Activated T-cell treated with anti-CD3 and anti-CD28 coated beads for 24 hours (primary cell): ENCODE measurements around the gene TMC2.
A peak's percentile ranks its signal among the peaks of the same experiment; 100 is the strongest.
"Not testable (repeated sequence)": the region's sequence is repeated elsewhere in the genome, so short reads cannot be mapped to it uniquely, and the experiment has no call there.

Source experiments
- DNase-seq: peaks from one replicate; pipeline ENCODE4 v3.0.0-alpha.2; 2020; ENCODE audit warnings: low read depth

TMC2 gene

DNA sequence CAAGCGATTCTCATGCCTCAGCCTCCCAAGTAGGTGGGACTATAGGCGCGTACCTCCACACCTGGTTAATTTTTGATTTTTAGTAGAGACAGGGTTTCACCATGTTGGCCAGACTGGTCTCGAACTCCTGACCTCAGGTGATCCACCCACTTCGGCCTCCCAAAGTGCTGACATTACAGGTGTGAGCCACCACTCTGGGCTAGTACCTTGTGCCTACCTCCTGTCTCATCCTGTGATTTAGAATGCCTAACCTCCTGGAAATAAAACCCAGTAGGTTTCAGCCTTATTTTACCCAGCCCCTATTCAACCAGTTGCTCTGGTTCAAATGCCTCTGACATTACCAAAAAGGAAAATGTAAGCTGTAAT is 10.2 kb upstream of the TMC2 start:
- not testable (repeated sequence) for DNase-seq

GRCh38 chr20:2527762-2528161 is 8.6 kb upstream of the TMC2 start:
- no peak for DNase-seq

DNA sequence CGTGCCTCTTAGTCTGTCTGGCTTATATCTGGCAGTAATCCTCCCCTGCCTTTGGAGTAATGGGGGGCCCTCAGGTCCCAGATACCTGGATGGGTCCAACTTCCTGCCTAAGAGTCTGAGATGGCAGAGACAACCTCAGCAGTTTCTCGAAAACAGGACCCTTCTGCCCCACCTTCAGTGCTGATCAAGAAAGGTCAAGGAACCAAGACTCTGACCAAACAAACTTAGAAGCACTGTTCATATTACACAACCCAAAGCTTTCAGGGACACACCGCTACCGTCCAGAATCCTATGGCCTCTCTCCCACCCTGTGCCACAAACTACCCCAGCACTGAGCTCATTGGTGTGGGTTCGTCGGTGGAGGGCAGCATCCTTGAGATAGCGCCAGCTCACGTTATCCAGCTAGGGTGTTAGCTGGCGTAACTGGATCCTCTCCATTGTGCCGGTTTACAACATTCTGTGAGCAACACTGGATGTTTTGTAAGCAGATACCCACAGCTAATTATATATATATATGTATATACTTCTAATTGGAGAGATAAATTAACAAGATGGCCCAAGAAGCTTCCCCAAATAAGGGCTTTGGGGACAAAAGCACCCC is 7.6 kb upstream of the TMC2 start:
- DNase-seq = no peak

DNA sequence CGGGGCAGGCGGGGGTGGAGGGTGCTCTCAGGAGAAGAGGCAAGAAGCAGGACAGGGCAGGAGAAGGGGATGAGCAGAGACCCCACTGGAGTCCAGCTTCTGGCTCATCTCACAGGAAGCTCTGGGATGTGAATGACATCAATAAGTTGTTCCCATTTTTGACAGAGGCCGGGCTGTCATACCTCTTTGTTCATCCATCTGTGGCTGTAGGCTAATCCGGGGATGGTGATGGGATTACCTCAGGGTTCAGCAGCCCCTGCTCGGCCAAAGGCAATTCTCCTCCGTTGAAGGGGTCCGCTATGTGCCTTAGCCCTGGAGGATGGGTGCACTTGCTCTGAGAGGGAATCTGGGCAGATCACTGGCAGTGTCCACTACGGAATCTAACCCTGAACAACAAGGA is 3.3 kb upstream of the TMC2 start:
- DNase-seq = no peak

- no peak for DNase-seq
These were observed 438 bp upstream of the TMC2 start for GRCh38 chr20:2535711-2536559.

DNA sequence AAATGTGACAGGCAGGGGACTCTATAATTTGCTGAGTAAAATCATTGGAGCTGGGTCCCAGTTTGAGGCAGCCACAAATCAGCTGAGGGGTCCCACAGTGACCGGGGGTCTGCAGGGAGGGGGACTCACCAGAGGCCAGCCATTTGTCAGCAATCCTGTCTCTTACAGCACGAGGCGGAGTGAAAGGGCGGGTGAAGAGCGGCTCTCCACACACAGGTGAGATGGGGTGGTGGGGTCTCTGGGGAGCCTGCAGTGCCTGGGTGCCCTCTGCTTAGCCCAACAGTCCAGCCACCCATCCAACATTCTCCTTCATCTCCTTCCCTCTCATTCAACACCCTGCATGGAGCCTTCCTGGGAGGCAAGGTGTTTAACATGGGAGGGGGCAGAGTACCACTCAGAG is 728 bp downstream of the TMC2 start:
- DNase-seq = no peak

DNA sequence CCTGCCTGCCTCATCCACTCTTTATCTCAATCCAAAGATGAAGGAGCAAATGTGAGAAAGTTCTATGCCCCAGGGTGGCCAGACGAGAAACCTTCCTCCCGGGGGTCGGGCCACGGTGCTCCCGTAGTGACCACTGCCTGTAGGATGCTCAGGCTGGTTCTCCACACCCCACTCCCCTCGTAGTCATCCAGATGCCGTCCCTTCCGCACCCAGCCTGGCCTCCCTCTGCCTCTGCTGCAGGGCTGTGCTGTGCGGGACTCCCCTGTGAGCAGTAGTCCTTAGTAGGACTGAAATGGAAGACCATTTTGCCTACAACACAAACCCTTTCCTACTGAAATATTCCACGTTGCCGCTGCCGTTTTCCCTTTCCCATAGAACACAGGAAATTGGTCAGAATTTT is 2.0 kb downstream of the TMC2 start:
- DNase-seq = no peak

- no peak for DNase-seq
These were observed 2.8 kb downstream of the TMC2 start for GRCh38 chr20:2538931-2539720.

GRCh38 chr20:2541940-2542339 is 5.6 kb downstream of the TMC2 start:
- no peak for DNase-seq

DNA sequence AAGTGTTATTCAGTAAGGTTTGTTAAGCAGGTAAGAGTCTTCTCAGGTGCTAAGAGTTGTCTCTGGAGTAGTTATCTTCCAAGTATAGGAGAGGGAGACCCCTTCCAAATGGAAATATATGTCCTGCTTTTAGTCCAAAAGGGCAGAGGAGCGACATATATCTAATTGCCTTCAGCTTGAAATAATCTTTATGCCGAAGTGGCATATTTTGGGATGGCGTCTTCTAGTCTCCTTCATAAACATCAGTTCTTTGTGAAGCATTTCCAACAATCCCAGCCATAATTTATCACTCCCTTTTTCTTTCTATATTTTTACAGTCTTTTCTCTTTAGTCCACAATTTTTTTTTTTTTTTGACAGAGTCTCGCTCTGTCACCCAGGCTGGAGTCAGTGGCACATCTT is 6.0 kb downstream of the TMC2 start:
- no peak for DNase-seq

DNA sequence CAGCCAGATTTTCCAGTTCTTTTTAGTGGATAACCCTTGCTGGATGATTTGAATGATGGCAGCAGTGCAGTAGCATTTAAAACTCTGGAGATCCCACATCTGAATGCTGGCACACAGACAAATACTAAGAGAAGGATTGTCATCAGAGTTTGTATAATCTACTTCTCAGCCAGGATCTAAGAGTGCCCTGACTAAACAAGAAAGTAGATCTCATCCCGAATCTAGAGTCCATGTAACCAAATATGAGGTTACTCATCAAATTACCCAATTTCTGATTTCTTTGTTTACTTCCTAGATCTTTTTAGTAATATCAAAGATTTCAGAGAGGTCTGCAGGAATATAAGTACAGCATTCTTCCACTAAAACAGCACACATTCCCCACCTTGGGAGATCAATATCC is 7.8 kb downstream of the TMC2 start:
- no peak for DNase-seq

DNA sequence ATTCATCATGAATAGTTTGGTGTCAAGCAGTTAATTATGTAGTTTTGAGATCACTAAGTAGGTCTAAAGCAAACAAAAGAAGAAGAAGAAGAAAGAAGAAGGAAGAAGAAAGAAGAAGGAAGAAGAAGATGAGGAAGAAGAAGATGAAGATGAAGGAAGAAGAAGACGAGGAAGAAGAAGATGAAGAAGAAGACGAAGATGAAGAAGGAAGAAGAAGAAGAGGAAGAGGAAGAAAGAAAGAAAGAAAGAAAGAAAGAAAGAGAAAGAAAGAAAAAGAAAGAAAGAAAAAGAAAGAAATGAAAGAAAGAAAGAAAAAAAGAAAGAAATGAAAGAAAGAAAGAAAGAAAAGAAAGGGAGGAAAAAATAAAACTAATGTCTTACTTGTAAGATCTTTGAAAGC is 9.2 kb downstream of the TMC2 start:
- DNase-seq = no peak

- DNase-seq = no peak
These were observed 21.7 kb downstream of the TMC2 start for GRCh38 chr20:2557873-2558580.

DNA sequence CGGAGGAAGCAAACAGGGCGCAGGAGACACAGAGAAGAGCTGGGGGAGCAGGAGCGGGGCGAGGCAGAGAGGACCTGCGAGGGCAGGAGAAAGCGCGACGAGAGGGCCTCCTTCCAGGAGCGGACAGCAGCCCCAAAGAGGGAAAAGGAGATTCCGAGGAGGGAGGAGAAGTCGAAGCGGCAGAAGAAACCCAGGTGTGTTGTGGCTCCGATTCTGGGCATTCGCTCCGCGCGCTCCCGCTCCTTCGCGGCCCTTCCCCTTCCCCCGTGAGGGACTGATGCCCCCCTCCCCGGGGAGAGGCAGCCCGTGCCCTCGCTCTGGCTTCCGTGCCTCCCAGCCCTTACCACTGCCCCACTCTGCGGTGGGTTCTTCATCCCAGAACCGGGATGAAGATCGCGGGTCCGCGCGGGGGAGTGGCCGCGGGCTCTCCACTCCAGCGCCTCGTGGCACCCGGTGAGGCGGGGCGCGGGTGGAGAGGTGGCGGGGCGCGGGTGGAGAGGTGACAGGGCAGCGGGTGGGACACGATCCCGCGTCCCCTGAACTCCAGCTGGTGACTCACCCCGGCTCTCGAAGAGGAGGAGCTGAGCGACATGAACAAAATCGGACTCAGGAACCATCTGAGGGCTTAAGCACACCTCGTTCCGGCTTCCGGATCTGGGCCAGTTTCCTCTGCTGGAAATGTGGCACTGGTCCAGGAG is 22.4 kb downstream of the TMC2 start:
- peak; percentile 0 for DNase-seq

DNA sequence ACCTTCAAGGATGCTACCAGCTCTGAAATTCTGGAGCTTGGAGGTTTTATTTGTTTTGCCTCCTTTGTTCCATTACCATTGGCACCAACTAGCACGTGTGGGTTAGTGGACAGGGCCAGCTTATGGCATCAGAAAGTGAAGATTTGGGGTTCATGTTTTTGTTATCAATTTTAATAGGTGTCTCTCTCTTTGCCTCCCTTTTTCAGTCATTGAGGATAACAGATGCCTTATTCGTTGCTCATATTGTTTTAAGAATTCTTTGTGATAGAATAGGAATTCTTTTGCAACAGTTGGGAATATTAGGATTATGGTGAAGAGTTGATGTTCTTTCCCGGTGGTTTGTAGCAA is 22.9 kb downstream of the TMC2 start:
- no peak for DNase-seq

GRCh38 chr20:2559651-2560050 is 23.3 kb downstream of the TMC2 start:
- DNase-seq = no peak

DNA sequence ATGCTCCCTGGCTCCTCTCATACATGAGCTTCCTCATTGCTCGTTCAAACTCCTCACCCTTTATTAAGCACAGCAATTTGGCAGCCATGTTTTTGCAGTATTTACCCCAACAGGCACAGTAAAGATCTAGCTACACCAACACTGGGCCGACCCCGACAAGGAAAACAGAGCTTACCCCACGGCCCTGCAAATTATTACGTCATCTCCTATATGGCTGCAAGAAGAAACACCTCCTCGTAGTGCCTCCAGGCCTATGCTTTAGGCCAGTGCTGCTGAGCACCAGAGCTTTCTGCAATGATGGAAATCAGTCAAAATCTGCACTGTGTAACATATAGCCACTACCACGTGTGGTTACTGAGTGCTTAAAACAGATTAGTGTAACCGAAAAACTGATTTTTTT is 26.7 kb downstream of the TMC2 start:
- DNase-seq = no peak

- DNase-seq = no peak
These were observed 28.0 kb downstream of the TMC2 start for GRCh38 chr20:2564406-2564805.

DNA sequence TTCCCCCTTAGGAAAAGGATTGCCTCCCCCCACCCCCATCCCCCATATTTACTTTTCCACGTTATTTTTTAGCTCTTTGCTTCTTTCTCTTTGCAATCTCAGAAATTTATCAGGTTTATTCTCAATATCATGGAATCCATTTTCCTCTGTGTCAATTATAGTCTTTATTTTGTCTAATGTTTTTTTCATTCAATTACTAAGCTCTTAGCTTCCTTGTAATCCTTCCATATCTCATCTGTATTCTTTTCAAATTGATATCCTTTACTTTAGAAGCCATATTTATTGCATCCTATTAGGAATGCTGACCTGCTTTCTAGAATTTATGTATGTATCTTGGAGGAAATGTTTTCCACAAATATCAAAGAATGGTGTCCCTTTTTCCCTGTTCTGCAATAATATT is 39.3 kb downstream of the TMC2 start:
- DNase-seq = no peak

DNA sequence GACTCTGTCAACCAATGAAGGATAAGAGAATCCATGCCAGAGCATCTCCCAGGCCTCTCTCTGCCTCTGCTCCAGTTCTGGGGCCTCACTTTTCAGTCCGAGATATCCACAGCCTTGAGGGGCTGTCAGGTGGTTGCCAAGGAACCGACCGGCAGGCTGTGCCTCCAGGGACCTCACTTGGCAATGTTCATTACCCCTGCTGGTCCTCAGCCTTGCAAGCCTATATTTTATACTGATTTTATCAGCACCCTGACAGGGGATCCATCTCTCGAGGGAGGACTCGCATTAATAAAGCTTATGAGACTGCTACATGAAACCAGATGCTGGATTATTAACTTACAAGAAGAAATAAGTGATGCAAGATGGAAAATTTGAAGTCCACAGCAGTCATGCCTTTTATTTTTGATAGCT is 39.9 kb downstream of the TMC2 start:
- DNase-seq = no peak

DNA sequence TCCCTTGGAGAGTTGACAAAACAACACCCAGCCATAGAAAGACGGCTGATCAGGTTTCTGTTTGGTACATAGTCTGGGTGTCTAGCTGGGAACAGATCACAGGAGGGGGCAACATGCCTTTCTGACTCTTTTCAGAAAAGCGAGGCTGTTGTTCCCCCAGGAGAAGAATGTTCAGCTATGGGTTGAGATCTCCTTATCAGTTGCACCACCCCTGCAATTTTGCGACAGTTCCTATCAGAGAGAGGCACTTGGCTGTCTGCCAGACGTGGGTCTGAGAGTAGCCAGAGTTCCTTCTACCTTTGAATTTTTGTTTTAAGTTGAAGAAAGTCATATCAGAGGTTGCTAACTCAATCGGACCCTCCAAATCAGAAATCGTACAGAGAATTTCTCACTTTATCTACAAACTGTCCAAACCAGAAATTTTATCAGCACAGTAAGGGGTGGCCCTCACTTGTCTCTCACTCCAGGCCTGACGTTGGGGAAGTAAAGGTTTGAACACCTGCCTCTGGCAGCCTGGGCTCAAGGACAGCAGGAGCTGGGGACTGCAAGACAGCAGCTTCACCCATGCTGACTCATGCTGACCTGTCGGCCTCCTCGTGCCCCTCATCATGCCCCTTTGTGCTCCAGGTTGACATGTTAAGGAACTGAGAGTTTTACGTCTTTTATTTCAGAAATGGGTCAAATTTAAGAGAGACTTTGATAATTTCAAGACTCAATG is 42.3 kb downstream of the TMC2 start:
- DNase-seq = no peak
